ENCODE results near the gene HS3ST4. TPM values are rescaled to one million over a fixed set of nuclear protein-coding genes. Genes with fewer than 3 reads are reported as not detected.

Gene HS3ST4
- total RNA-seq, 2 donors from 2014 or later: 1.0 to 1.9 TPM

- no peaks in the 10 kb centered on the region for H3K9me3 ChIP-seq
- H3K27me3 ChIP-seq (replicated peaks; ENCODE audit: insufficient read depth): no peaks in the 10 kb centered on the region
- TF ChIP-seq POLR2AphosphoS5 (IDR thresholded peaks at IDR 0.05) (no peak), POLR2A (IDR thresholded peaks at IDR 0.05) (no peak), CTCF (IDR thresholded peaks at IDR 0.05) (no peak)
- 61% methylated on average over 9 of the region's 9 CpGs for WGBS
- H3K4me3 ChIP-seq: no peak overlapping the region
- no peak overlapping the region for H3K27ac ChIP-seq
- no peak for DNase-seq (ENCODE audit: low spot score)
- no peaks in the 10 kb centered on the region for H3K36me3 ChIP-seq
- no peaks in the 10 kb centered on the region for H3K4me1 ChIP-seq (replicated peaks)
- intact Hi-C loops (cut with DNase I): no loop called here
Observed at GRCh38 chr16:26050472-26050871, 358.7 kb downstream of the HS3ST4 start.

GRCh38 chr16:26051063-26051462, 359.3 kb downstream of the HS3ST4 start:
- 49% methylated on average over 2 of the region's 2 CpGs for WGBS
- Histone ChIP-seq H3K9me3 (no peaks in the 10 kb centered on the region), H3K4me1 (replicated peaks) (no peaks in the 10 kb centered on the region), H3K4me3 (no peak overlapping the region), H3K27ac (no peak overlapping the region), H3K36me3 (no peaks in the 10 kb centered on the region), H3K27me3 (replicated peaks; ENCODE audit: insufficient read depth) (no peaks in the 10 kb centered on the region)
- TF ChIP-seq POLR2AphosphoS5 (IDR thresholded peaks at IDR 0.05) (no peak), POLR2A (IDR thresholded peaks at IDR 0.05) (no peak), CTCF (IDR thresholded peaks at IDR 0.05) (no peak)
- DNase-seq (ENCODE audit: low spot score): no peak
- intact Hi-C loops (cut with DNase I): no loop called here

- Histone ChIP-seq H3K27ac (no peak overlapping the region), H3K9me3 (no peaks in the 10 kb centered on the region), H3K4me1 (replicated peaks) (no peaks in the 10 kb centered on the region), H3K27me3 (replicated peaks; ENCODE audit: insufficient read depth) (no peaks in the 10 kb centered on the region), H3K36me3 (no peaks in the 10 kb centered on the region), H3K4me3 (no peak overlapping the region)
- TF ChIP-seq POLR2AphosphoS5 (IDR thresholded peaks at IDR 0.05) (no peak), POLR2A (IDR thresholded peaks at IDR 0.05) (no peak)
- DNase-seq (ENCODE audit: low spot score): no peak
- intact Hi-C loops (cut with DNase I): no loop called here
- WGBS: 95% methylated on average over 3 of the region's 3 CpGs
Observed at GRCh38 chr16:26053889-26054288, 362.1 kb downstream of the HS3ST4 start.

- no peaks in the 10 kb centered on the region for H3K9me3 ChIP-seq
- WGBS: 57% methylated on average over 3 of the region's 3 CpGs
- H3K27me3 ChIP-seq (replicated peaks; ENCODE audit: insufficient read depth): no peaks in the 10 kb centered on the region
- no peak for DNase-seq (ENCODE audit: low spot score)
- no peaks in the 10 kb centered on the region for H3K36me3 ChIP-seq
- H3K4me3 ChIP-seq: no peak overlapping the region
- TF ChIP-seq CTCF (IDR thresholded peaks at IDR 0.05): no peak
- no peaks in the 10 kb centered on the region for H3K4me1 ChIP-seq (replicated peaks)
- intact Hi-C loops (cut with DNase I): no loop called here
- no peak overlapping the region for H3K27ac ChIP-seq
Observed at GRCh38 chr16:26058326-26058725, 366.6 kb downstream of the HS3ST4 start.

GRCh38 chr16:26070302-26071100, 378.7 kb downstream of the HS3ST4 start:
- TF ChIP-seq CTCF (IDR thresholded peaks at IDR 0.05): no peak
- no peak for TF ChIP-seq POLR2A (IDR thresholded peaks at IDR 0.05)
- no peak for TF ChIP-seq POLR2AphosphoS5 (IDR thresholded peaks at IDR 0.05)
- no peaks in the 10 kb centered on the region for H3K36me3 ChIP-seq
- no peak for DNase-seq (ENCODE audit: low spot score)
- no peak overlapping the region for H3K4me3 ChIP-seq
- H3K4me1 ChIP-seq (replicated peaks): no peaks in the 10 kb centered on the region
- WGBS: 7% methylated on average over 5 of the region's 5 CpGs
- H3K27ac ChIP-seq: no peak overlapping the region
- intact Hi-C loops (cut with DNase I): no loop called here
- no peaks in the 10 kb centered on the region for H3K27me3 ChIP-seq (replicated peaks; ENCODE audit: insufficient read depth)
- H3K9me3 ChIP-seq: no peaks in the 10 kb centered on the region
